Tibial artery (tissue), 4 donors: Measurements from ENCODE around the gene ARHGAP45.

Experiments
- DNase-seq, 2 donors: peaks; one replicate each; pipeline ENCODE4 v3.0.0-alpha.2; 2019
- H3K27ac ChIP-seq, 2 donors: fragments of 200-600 bp; sonication (generic) in 1 of 2; 1 replicate in 1 of 2; 2 replicates in 1 of 2; pipeline ENCODE4 v1.5.1; 2018 to 2019; ENCODE audit warnings: mild to moderate bottlenecking in 1 of 2
- H3K27me3 ChIP-seq, 2 donors: fragments of 200-600 bp; sonication (generic) in 1 of 2; one replicate each; pipeline versions ENCODE4 v1.5.1 to v1.6.0; 2016 to 2019
- H3K36me3 ChIP-seq, 3 donors: fragments of 200-600 bp; sonication (generic) in 2 of 3; one replicate each; pipeline ENCODE4 v1.5.1; 2016 to 2019; ENCODE audit warnings: mild to moderate bottlenecking in 2 of 3
- H3K4me1 ChIP-seq, 4 donors: fragments of 200-600 bp; sonication (generic) in 2 of 4; 1 replicate in 3 of 4; 2 replicates in 1 of 4; pipeline ENCODE4 v1.5.1; 2016 to 2019
- H3K4me3 ChIP-seq, 2 donors: fragments of 200-600 bp; sonication (generic) in 1 of 2; 1 replicate in 1 of 2; 2 replicates in 1 of 2; pipeline ENCODE4 v1.5.1; 2018 to 2019; ENCODE audit warnings: mild to moderate bottlenecking in 2 of 2
- H3K9me3 ChIP-seq, 3 donors: fragments of 200-600 bp; sonication (generic) in 1 of 3; one replicate each; pipeline ENCODE4 v1.5.1; 2016 to 2019
- CTCF ChIP-seq, 2 experiments: fragments of 200-600 bp in 1 of 2; fragments of 450-650 bp in 1 of 2; IDR thresholded peaks; one replicate each; pipeline ENCODE4 v1.5.1; 2017 to 2019; ENCODE audit warnings: antibody characterized with exemption in 2 of 2, mild to moderate bottlenecking in 1 of 2, moderate library complexity in 1 of 2
- intact Hi-C: fragments of 100-400 bp; cut with DNase I; formaldehyde crosslinking; loops from one replicate; pipeline ENCODE4 v1.15.0; 2023; ENCODE audit warnings: low total_unique reads

The ARHGAP45 gene

DNA sequence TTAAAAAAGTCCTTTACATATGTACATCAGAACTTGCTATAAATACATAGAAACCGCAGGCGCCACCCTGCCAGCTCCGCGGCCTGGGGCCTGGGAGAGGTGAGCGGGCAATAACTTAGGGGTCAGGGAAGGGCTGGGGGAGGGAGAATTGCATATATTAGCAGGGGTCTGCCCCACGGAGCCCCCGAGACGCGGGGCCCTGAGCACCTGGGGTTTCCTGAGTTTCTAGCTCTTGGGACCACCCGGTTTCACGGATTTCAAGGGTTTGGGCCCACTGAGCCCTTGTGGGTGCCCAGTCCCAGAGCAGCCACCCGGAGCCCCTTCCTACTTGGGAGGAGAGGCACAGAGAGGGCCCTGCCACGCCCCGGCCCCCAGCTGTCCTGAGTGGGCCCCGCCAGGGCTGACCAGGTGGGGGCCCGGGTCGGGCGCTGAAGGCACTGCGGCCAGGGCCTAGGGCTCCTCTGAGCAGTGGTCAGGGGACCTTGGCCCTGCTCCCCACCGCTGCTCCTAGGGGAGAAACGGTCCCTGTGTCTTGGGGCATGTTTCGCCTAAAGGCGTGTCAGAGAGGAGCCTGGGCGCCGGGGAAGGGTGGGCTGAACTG, 40.8 kb downstream of the ARHGAP45 start:
- Histone ChIP-seq H3K36me3 (peaks cover 32 to 78% (median 76%) of the 10 kb centered on the region in 3 donors), H3K4me1 (peaks cover 7 to 49% (median 33%) of the 10 kb centered on the region in 4 donors), H3K4me3 (no peak overlapping the region), H3K27me3 (no peaks in the 10 kb centered on the region), H3K27ac (no peak overlapping the region), H3K9me3 (no peaks in the 10 kb centered on the region)
- TF ChIP-seq CTCF (IDR thresholded peaks at IDR 0.05), result no peak
- intact Hi-C loops, result loop anchor here (10.0 kb wide), 1 partner anchor 183 kb away; the partner anchor contains the start of gene ARID3A
- no peak for DNase-seq

DNA sequence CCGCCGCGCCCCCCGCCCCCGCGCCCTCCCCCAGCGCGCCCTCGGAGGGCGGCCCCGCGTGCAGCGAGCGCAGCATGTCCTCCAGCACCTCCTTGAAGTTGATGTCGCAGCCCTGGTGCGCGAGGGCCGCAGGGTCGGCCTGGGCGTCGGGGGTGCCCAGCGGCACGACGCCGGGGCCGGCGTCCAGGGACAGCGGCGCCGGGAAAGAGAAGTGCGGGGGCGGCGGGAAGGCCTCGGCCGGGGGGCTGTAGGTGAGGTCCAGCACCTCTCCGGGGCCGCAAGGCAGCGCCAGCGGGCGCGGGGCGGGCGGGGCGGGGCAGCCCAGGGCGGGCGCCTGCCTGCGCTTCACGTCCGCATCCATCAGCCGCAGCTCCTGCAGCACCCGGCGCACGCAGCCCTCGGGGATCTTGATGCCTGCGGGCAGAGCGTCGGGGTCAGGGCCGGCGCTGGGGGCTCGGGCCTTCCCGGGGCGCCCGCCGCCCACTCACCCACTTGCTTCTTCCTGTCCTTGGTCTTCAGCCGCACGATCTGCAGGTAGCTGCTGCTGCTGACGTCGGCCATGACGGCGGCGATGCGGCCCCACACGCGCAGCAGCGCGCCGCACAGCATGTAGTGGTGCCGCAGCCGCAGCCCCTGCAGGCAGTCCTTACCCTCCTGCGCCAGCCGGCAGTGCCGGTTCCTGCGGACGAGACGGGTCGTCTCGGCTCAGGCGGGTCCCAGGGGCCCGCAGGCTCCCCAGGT, 41.5 kb downstream of the ARHGAP45 start:
- intact Hi-C loops, result loop anchor here (10.0 kb wide), 1 partner anchor 184 kb away; the partner anchor contains the start of gene ARID3A
- no peak for TF ChIP-seq CTCF (IDR thresholded peaks at IDR 0.05)
- peaks cover 32 to 81% (median 79%) of the 10 kb centered on the region in 3 donors for H3K36me3 ChIP-seq
- H3K4me1 ChIP-seq, result peaks cover 7 to 49% (median 32%) of the 10 kb centered on the region in 4 donors
- no peak overlapping the region for H3K27ac ChIP-seq
- no peak for DNase-seq
- no peaks in the 10 kb centered on the region for H3K27me3 ChIP-seq
- H3K9me3 ChIP-seq, result no peaks in the 10 kb centered on the region
- H3K4me3 ChIP-seq, result no peak overlapping the region

DNA sequence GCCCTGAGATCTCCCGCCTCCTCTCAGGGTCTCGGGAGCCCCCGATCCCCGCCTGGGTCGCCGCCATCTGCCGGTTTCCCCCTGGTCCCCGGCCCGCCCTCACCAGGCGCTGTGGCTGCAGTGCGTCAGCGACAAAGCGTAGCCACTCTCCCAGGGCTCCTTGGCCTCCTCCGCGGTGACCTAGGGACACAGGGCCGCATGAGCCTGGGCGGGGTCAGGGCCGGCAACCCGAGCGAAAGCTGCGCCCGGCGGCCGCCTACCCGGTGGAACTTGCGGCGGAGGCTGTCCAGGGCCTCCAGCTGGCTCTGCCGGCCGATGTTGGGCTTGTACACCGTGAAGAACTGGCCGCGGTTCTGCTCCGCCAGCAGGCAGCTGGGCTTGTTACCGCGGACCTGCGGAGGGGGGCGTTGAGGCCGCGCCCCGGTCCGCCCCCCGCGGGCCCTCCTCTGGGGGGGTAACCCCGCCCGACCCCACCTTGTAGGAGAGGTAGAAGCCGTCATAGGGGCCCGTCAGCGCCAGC, 42.1 kb downstream of the ARHGAP45 start:
- no peak for DNase-seq
- Histone ChIP-seq H3K27me3 (no peaks in the 10 kb centered on the region), H3K4me3 (no peak overlapping the region), H3K4me1 (peaks cover 7 to 54% (median 37%) of the 10 kb centered on the region in 4 donors), H3K36me3 (peaks cover 32 to 86% (median 84%) of the 10 kb centered on the region in 3 donors), H3K27ac (no peak overlapping the region), H3K9me3 (no peaks in the 10 kb centered on the region)
- TF ChIP-seq CTCF (IDR thresholded peaks at IDR 0.05), result no peak
- intact Hi-C loops, result loop anchor here (10.0 kb wide), 1 partner anchor 184 kb away; the partner anchor contains the start of gene ARID3A

DNA sequence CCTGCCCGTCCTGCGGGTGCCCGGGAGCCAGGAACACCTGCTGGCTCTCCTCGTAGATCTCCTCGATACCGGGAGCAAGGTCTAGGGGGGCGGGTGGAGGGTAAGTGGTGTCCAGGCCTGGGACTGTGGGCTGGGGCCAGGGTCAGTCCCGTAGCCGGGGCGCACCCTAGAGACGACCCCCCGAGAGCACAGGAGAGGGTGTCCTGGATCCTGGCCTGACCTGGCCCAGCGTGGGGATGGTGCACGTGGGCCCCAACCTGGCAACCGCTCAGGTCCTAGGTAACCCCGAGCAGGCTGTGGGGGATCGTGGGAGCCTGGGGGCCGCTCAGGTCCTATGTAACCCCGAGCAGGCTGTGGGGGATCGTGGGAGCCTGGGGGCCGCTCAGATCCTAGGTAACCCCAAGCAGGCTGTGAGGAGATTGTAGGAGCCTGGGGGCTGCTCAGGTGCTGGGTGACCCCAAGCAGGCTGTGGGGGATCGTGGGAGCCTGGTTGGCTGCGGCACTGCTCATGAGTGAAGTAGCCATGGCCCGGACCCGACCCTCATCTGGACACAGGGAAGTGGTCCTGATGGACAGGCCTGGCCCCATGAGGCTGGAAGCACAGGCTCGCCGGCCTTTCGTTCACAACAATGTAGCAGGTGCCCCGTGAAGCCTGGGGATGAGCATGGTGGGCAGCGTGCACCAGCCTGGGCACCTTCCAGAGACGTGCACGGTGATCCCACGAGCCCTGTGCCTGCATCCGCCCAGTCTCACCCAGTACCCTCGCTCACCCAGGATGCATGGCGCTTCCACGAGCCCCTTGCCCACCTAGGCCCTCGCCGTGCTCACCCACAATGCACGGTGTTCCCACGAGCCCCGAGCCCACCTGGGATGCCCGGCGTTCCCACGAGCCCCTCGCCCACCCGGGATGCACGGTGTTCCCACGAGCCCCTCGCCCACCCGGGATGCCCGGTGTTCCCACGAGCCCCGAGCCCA, 43.0 kb downstream of the ARHGAP45 start:
- peaks cover 7 to 53% (median 42%) of the 10 kb centered on the region in 4 donors for H3K4me1 ChIP-seq
- no peaks in the 10 kb centered on the region for H3K9me3 ChIP-seq
- H3K4me3 ChIP-seq, result no peak overlapping the region
- no peak for TF ChIP-seq CTCF (IDR thresholded peaks at IDR 0.05)
- intact Hi-C loops, result loop anchor here (5.0 to 10.0 kb wide), 2 partner anchors 82 to 185 kb away; partner anchors contain the start of gene ARID3A
- H3K27ac ChIP-seq, result no peak overlapping the region
- H3K36me3 ChIP-seq, result peaks cover 32 to 94% (median 91%) of the 10 kb centered on the region in 3 donors
- no peaks in the 10 kb centered on the region for H3K27me3 ChIP-seq
- no peak for DNase-seq
